Nephron progenitor cell (in vitro differentiated cells): Measurements from ENCODE around the gene VPS13D.

Source experiments
- DNase-seq: peaks from one replicate; pipeline ENCODE4 v3.0.0; 2021
- H3K27ac Mint-ChIP-seq: 2 replicates; pipeline ENCODE4 v1.8.0; 2021; ENCODE audit warnings: mild to moderate bottlenecking, moderate library complexity, mixed read lengths
- H3K27me3 Mint-ChIP-seq: 2 replicates; pipeline ENCODE4 v1.8.0; 2021; ENCODE audit warnings: mild to moderate bottlenecking, low read depth, mixed read lengths; ENCODE audit not compliant: poor library complexity
- H3K36me3 Mint-ChIP-seq: 2 replicates; pipeline ENCODE4 v1.8.0; 2021; ENCODE audit warnings: low read depth, mixed read lengths
- H3K4me1 Mint-ChIP-seq: 2 replicates; pipeline ENCODE4 v1.8.0; 2021; ENCODE audit warnings: mixed read lengths
- H3K4me3 Mint-ChIP-seq: 2 replicates; pipeline ENCODE4 v1.8.0; 2021; ENCODE audit warnings: mild to moderate bottlenecking, moderate library complexity, mixed read lengths
- H3K9me3 Mint-ChIP-seq: 2 replicates; pipeline ENCODE4 v1.8.0; 2021; ENCODE audit warnings: mild to moderate bottlenecking, moderate library complexity, mixed read lengths
- CTCF ChIP-seq: fragments of 200-600 bp; sonication (generic); IDR thresholded peaks from 2 replicates; pipeline ENCODE4 v1.5.0; 2021; ENCODE audit warnings: antibody characterized with exemption

VPS13D gene

DNA sequence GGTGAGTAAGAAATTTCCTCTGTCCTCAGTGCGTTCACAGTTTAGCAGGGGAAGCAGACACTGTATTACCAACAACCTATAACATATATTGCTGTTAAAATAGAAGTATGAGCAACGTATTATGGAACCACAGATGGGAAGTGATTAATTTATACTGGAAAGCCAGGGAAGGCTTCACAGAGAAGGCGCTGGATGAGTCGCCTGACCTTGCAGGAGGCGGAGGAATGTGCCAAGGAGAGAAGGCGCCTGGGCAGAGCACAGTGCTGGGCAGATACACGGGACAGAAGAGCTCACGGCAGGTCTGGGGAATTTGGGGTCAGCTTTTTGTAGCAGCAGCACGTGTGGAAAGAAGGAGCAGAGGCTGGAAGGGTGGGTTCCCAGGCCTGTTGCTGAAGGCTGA is 271.8 kb downstream of the VPS13D start:
- no peak for TF ChIP-seq CTCF
- Mint-ChIP-seq H3K4me3 (no peak overlapping the region), H3K27ac (no peak overlapping the region), H3K9me3 (no peaks in the 10 kb centered on the region), H3K36me3 (peaks cover 25% of the 10 kb centered on the region), H3K27me3 (peaks cover 4% of the 10 kb centered on the region), H3K4me1 (peaks cover 51% of the 10 kb centered on the region)
- DNase-seq, result no peak

- peaks cover 18% of the 10 kb centered on the region for H3K36me3 Mint-ChIP-seq
- TF ChIP-seq CTCF, result no peak
- peaks cover 43% of the 10 kb centered on the region for H3K4me1 Mint-ChIP-seq
- no peak overlapping the region for H3K27ac Mint-ChIP-seq
- no peaks in the 10 kb centered on the region for H3K9me3 Mint-ChIP-seq
- H3K27me3 Mint-ChIP-seq, result peaks cover 4% of the 10 kb centered on the region
- no peak for DNase-seq
- H3K4me3 Mint-ChIP-seq, result no peak overlapping the region
Measured at GRCh38 chr1:12502336-12503109, 272.7 kb downstream of the VPS13D start.

DNA sequence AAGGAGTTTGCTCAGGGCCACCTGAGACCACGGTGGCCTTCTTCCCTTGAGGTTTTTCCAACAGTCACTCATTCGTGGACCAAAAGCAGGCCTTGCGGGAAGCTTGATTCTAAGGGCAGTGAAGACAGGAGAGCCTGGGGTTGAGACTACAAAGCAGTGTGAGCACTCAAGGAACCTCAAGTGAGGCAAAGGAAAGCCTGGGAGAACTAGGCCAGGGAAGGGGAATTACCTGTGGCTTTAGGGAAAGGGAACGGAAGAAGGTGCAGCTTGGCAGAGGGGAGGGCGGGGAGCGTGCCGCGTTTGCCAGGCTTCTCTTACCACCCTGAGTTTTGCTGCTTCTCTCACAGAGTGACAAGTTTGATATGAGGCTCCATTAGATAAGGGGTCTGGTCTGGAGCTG is 273.9 kb downstream of the VPS13D start:
- Mint-ChIP-seq H3K9me3 (no peaks in the 10 kb centered on the region), H3K4me3 (no peak overlapping the region), H3K4me1 (peaks cover 41% of the 10 kb centered on the region), H3K27ac (no peak overlapping the region), H3K36me3 (peaks cover 6% of the 10 kb centered on the region), H3K27me3 (peaks cover 4% of the 10 kb centered on the region)
- DNase-seq, result no peak
- no peak for TF ChIP-seq CTCF

GRCh38 chr1:12504601-12505000 is 274.8 kb downstream of the VPS13D start:
- DNase-seq, result no peak
- TF ChIP-seq CTCF, result no peak
- H3K4me3 Mint-ChIP-seq, result no peak overlapping the region
- no peak overlapping the region for H3K27ac Mint-ChIP-seq
- peaks cover 4% of the 10 kb centered on the region for H3K27me3 Mint-ChIP-seq
- H3K36me3 Mint-ChIP-seq, result no peaks in the 10 kb centered on the region
- no peaks in the 10 kb centered on the region for H3K9me3 Mint-ChIP-seq
- H3K4me1 Mint-ChIP-seq, result peaks cover 45% of the 10 kb centered on the region

DNA sequence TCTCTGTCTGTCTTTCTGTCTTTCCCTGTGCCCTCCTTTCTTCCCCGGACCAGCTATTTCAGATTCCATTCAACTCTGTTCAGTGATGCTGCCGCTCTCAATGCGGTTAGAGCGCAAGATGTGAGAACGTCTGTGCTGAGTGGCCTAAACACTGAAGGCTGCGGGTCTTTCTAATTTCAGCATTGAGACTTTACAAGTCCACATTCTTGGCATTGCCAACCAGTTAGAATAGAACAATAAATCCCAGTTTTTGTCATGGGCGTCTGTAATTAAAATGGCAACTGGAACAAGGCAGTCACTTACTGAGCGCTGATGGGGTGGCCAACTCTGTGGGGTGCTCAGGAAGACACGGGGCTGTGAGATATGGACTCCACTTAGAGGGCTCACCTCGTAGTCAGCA is 275.4 kb downstream of the VPS13D start:
- H3K4me3 Mint-ChIP-seq, result no peak overlapping the region
- no peak for DNase-seq
- no peaks in the 10 kb centered on the region for H3K36me3 Mint-ChIP-seq
- no peaks in the 10 kb centered on the region for H3K9me3 Mint-ChIP-seq
- no peak overlapping the region for H3K27ac Mint-ChIP-seq
- peaks cover 49% of the 10 kb centered on the region for H3K4me1 Mint-ChIP-seq
- TF ChIP-seq CTCF, result no peak
- H3K27me3 Mint-ChIP-seq, result peaks cover 4% of the 10 kb centered on the region
